ENCODE results near the gene TAMALIN. TPM values are rescaled to one million over a fixed set of nuclear protein-coding genes. Genes with fewer than 3 reads are reported as not detected.

The TAMALIN gene
- total RNA-seq, 1 donor from 2014 or later, result 50.7 TPM

DNA sequence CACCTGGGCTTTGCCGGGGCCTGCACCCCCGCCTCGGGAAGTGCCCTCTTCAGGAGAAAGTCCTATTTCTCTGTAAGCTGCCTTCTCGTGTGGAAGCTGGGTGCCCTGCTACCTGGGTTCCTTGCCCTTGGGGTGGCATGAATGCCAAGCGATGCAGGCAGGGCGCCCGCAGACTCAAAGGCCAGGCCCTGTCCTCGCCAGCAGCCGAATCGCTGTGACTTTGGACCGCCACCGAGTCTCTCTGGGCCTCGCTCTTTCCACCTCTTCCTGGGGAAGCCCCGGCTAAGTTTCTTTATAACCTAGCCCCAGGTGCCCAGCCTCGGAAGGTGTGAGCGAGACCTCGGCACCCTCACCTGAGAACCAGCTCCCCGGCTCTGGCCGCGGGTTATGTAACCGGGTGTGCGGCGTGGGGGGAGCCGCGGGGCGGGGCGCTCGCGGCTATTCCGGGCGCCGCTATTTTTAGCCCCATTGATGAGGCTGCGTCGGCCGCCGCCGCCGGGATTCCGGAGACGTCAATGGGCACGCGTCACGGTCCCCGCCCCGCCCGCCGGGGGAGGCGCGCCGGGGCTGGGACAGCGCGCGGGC lies 29.9 kb downstream of the TAMALIN start:
- DNase-seq (ENCODE audit: low spot score), result peak; percentile 87

DNA sequence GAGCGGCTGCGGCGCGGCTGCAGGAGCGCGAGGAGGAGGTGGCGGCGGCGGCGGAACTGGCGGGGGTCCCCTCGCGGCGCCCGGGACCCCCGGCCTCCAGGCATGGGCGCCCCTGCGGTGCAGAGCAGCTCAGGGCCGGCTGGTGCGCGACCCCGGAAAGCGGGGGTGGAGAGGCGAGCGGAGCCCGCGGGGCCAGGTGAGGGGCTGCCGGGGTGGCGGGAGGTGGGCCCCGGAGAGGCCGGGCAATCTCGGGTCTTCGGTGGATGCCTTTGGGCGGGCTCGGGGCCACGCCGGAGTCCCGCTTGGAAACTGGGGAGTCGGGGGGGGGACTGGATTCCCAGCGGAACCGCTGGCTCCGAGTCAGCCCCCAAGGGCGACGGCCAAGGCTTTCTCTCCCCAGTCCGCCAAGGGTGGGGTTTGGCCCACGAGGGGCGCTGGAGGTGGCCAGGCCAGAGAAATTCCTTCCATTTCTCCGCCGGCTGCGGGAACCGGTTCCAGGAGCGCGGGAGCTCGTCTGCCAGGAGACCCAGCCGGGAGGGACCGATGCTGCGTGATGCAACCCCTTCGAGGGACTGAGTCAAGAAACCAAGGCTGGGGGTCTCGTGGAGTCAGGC lies 30.6 kb downstream of the TAMALIN start:
- peak; percentile 67 for DNase-seq (ENCODE audit: low spot score)

DNA sequence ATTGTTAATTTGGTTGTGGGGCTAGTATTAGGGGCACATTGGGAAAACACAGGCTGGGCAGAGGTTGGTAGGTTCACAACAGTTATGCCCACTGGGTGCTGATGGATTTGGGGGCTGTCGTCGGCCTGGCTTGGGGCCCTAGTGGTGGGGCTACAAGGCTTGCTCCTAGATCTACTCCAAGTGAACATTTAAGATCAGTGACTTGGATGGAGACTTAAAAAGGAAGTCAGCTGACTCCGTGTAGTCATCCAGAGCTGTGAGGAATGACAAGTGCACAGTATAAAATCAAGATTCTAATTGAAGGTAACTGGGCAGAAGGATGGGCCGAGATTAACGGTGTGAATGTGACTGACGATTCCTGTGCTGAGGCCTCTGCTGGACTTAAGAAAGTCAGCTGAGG lies 31.7 kb downstream of the TAMALIN start:
- DNase-seq (ENCODE audit: low spot score), result no peak

DNA sequence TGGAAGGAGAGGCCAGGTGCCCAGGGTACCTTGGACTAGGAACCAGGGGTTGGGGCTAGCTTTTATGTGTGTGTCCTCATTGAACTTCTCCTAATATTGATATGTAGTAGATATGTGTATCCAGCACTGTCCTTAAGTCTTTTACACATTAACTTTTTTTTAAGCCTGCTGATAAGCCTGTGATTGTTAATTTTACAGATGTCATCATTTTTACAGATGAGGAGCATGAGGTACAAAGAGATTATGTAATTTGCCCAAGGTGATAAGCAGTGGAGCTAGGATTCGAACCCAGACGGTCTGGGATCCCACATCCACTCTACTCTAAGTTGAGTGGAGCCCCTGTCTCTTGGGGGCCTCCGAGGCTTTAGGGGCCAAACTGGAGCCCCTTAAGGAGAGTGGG lies 34.3 kb downstream of the TAMALIN start:
- DNase-seq (ENCODE audit: low spot score), result no peak

DNA sequence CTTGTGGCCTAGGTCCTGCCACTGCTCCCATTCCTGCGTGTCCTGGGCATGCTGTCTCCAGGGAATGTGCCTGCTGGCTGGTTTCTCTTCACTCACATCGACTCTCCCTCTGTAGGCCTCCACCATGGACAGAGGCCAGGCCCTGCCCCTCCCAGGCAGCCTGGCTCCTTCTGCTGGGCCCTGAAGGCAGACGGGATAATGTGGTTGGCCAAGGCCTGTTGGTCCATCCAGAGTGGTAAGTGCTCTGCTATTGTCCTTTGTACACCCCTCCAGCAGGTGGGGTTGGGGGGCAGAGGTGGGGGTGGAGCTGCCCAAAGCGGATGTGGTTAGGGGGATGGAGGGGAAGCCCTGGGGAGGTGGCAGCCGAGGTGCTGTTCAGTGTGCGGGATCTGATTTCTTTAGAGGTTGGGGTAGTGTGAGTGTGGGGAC lies 35.0 kb downstream of the TAMALIN start:
- DNase-seq (ENCODE audit: low spot score), result peak; percentile 45

GRCh38 chr12:52042706-52043385 lies 36.1 kb downstream of the TAMALIN start:
- DNase-seq (ENCODE audit: low spot score), result no peak

- no peak for DNase-seq (ENCODE audit: low spot score)
These were observed 36.9 kb downstream of the TAMALIN start for GRCh38 chr12:52043386-52044212.

- peak; percentile 74 for DNase-seq (ENCODE audit: low spot score)
These were observed 37.7 kb downstream of the TAMALIN start for GRCh38 chr12:52044292-52044983.

DNA sequence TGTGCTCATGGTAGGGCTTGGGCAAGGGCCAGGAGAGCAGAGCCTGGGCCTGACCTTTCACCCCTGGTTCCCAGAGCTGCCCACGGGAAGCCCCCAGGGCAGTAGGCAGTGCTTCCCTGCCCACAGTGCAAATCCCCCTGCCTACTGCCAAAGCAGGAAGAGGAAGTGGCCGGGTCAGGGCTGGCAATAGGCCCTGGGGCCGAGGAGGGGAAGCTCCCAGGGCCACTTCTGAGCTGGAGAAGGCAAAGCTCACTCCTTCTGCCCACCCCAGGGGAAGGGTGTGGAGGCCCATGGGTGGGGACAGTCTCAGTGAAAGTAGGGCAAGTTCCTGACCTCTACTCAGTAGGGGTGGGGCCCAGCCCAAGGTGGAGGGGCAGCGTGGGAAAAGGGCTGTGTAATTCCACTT lies 39.1 kb downstream of the TAMALIN start:
- no peak for DNase-seq (ENCODE audit: low spot score)

DNA sequence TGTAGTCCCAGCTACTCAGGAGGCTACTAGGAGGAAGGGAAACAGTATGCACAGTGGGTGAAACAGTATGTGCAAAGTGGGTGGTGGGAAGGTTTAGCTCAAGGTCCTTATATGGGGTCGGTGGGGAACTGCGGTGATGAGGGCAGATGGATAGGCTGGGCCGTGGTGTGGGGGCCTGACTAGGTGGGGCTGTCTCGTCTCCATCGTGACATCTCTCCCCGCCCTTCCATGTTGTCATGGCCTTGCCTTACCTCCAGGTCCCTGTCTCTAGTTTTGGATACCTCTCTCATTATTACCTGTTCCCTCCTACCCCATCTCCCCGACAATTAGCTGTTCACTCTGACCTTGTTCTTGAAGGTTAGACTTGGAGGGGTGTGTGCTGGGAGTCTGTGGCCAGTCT lies 40.1 kb downstream of the TAMALIN start:
- no peak for DNase-seq (ENCODE audit: low spot score)

GRCh38 chr12:52049286-52049685 lies 42.5 kb downstream of the TAMALIN start:
- no peak for DNase-seq (ENCODE audit: low spot score)

DNA sequence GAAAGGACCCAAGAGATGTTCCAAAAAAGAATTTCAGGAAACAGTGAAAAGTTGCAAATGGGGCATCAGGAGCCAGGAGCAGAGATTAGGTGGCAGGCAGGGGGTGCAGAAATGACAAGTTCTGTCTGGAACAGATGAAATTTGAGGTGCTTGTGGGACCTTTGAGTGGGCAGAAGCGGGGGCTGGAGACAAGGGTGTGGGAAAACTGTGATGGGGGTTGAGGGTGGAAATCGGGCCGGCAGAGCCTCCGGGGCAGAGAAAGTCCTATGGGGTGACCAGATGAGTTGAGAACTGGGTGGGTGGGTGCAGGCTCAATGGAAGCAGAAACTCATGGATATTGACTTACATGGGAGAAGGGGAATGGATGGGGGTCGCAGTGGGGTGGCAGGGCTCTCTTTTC lies 42.9 kb downstream of the TAMALIN start:
- DNase-seq (ENCODE audit: low spot score), result no peak

- DNase-seq (ENCODE audit: low spot score), result peak; percentile 65
These were observed 43.5 kb downstream of the TAMALIN start for GRCh38 chr12:52050116-52050757.

DNA sequence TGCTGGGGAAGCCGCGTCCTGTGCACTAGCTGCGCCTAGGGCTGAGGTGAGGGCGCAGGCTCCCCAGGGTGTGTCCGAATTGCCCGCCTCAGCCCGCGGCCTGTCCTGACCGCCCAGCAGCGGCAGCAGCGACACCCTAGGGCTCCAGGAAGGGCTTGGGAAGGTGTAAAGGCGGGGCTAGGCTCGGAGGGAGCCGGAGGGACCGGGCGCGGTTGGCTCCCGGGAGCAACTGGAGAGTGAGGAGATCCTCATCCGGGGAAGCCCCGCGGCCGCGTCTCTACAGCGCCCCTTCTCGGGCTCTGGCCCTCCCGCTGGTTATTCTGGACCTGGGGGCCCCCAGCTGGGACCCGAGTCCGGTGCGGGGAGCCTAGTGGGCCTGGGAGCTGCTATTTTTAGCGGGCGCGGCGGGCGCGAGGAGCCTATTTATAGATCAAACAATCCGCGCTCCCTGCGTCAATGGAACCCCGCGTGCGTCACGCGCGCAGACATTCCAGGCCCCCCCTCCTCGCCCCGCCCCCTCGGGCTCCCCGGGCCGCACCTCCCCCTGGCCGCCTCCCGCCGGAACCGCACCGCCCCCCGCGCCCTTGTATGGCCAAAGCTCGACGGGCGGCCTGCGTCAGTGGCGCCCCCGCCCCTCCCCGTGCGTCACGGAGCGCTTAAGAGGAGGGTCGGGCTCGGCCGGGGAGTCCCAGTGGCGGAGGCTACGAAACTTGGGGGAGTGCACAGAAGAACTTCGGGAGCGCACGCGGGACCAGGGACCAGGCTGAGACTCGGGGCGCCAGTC lies 44.2 kb downstream of the TAMALIN start, which contains the start of gene NR4A1:
Gene NR4A1 (plus strand): TSS at position 685 of the 784 bp plus-strand sequence. CDS start 2,887 bp downstream, outside the sequence.
- DNase-seq (ENCODE audit: low spot score), result peak; percentile 97

DNA sequence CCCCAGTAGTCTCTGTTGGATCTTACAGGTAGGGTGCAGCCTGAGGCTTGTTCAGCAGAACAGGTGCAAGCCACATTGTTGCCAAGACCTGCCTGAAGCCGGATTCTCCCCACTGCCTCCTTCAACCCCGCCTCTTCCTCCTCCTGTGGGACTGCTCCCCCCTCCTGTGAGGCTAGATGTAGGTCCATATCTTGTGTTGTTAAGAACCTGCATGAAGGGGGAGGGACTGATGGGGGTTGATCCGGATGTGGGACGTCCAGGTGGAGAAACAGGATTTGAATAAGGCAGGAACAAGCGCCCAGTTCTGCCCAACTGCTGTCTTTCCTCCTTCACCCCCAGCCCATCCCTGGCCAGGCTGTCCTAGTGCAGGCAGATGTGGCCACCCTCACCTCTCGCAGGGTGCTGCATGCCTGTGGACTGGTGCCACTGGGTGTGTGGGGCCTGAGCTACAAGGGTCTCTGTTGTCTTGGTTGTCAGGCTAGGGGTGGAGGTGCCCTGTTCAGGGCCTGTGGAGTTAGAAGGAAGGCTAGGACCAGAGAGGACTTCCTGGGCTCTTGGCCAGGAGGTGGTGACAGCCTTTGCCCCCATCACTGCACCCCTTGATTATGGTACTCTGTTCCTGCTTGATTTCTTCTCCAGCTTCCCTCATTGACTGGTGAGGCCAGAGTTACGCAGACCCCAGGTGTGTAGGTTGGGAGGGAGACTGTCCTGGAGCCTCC lies 45.9 kb downstream of the TAMALIN start:
- DNase-seq (ENCODE audit: low spot score), result peak; percentile 81

- no peak for DNase-seq (ENCODE audit: low spot score)
These were observed 46.9 kb downstream of the TAMALIN start for GRCh38 chr12:52053536-52054209.

- DNase-seq (ENCODE audit: low spot score), result no peak
These were observed 47.6 kb downstream of the TAMALIN start for GRCh38 chr12:52054231-52054832.

All from ureter (tissue), 1 donor.